22Rv1 (cell line): ENCODE data around the gene AKR1C4.

Experiments used
- CTCF ChIP-seq: fragments of 450-650 bp; IDR thresholded peaks from 2 replicates; pipeline ENCODE4 v1.5.1; 2017; ENCODE audit warnings: mild to moderate bottlenecking
- ZFX ChIP-seq: fragments of 450-650 bp; IDR thresholded peaks from 2 replicates; pipeline ENCODE4 v1.6.1; 2017; ENCODE audit warnings: antibody characterized with exemption, borderline replicate concordance

GRCh38 chr10:5216801-5217200, 20.2 kb downstream of the AKR1C4 start:
- TF ChIP-seq CTCF (no peak), ZFX (no peak)
